Muscle of back (tissue), 11 donors: ENCODE results near the gene UBE2N. TPM values are rescaled to one million over a fixed set of nuclear protein-coding genes. Genes with fewer than 3 reads are reported as not detected.
A peak's percentile ranks its signal among the peaks of the same experiment; 100 is the strongest.
"Not testable (repeated sequence)": the region's sequence is repeated elsewhere in the genome, so short reads cannot be mapped to it uniquely, and the experiment has no call there.

Source experiments
- DNase-seq, 3 donors: peaks; one replicate each; pipeline versions ENCODE4 v3.0.0 to v3.0.0-alpha.2; 2013
- polyA plus RNA-seq, 10 donors: library from polyadenylated mRNA; unstranded; fragments of 120-200 nt; gene quantifications; one replicate each; pipeline ENCODE4 v1.2.1, GENCODE V29; 2013; ENCODE audit not compliant: insufficient read length in 10 of 10

Gene UBE2N
- polyA plus RNA-seq, 10 donors, result 90.2 to 123 (median 105) TPM

DNA sequence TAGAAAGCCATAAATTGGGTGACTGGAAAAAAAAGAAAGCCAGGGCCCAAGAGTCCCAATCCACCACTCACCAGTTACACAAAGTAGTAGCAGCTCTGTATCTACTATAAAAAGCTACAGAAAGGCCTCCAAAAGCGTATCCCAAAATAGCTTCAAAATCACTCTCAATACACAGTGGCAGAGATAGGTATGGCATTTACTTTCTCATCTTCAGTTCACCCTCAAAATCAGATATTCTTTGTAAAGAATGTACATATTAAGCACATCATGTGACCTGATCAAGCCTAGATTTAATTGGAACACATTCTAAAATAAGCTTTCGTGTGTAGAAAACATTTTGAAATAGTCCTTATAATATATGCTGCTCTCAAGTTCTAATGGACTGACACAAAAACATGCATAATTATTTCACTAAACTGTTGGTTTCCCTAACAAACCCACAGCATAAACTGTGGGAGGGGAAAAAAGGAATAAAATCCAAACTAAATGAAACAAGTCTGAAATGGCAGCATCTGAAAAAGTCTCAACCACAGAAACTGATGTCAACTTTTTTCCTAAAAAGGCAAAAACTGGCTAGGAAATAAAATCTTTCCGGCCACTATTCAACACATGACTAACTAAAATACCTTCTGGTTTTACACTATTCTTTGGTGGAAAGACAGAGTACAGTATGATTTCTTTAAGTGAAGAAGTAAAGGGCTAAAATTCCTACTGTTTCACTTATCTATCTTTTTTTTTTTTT lies 25.9 kb downstream of the UBE2N start:
- DNase-seq, result peak in 1 of 3 donors; percentile 64

DNA sequence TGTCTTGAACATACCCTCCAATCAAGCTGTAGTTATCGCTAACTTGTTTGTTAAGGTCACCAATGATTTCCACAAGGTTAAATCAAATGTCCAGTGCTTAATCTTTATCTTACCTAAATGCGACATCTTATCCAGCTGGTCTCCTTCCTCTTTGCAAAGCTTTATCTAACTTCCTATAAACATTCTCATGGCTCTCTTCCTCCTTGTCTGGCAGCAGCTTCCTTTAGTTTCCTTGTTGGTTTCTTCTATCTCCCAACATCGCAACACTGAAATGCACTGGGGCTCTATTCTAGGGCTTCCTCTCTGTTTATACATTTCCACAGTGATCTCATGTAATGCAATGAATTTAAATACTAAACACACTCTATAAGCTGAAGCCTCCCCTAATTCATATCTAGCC lies 28.7 kb downstream of the UBE2N start:
- no peak for DNase-seq

DNA sequence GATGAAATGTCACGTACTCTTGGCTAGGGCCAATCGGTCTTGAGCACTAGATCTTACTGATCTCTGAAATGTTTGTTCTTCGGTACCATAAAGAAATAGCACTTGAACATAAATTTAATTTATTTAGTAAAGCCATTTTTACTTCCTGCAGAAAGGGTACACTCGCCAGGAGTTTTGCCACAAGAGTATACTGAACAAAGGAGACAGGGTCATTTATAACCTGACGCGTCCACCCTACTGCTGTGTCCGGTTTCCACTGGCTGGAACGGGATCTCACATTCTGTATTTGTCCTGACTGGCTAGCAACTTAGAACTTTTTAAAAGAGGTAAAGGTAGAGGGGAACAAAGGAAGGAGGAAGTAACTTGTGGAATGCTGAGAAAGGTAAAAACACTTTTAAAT lies 29.4 kb downstream of the UBE2N start:
- not testable (repeated sequence) for DNase-seq

DNA sequence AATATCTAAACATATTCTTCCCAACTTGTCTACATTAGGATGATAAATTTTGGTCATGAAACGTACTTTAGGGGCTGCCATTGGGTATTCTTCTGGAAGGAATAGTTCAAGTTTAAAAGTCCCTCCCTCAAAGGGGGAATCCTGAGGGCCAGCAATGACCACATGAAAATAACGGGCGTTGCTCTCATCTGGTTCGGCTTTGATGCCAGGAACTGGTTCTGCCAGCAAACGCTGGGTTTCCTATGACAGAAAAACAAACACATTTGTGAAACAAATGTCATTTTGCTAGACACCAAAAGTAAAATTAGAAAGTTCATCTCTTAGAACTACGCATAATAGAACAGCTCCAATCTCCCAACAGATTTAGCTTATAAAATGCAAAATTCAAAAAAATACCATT lies 30.7 kb downstream of the UBE2N start:
- not testable (repeated sequence) for DNase-seq

DNA sequence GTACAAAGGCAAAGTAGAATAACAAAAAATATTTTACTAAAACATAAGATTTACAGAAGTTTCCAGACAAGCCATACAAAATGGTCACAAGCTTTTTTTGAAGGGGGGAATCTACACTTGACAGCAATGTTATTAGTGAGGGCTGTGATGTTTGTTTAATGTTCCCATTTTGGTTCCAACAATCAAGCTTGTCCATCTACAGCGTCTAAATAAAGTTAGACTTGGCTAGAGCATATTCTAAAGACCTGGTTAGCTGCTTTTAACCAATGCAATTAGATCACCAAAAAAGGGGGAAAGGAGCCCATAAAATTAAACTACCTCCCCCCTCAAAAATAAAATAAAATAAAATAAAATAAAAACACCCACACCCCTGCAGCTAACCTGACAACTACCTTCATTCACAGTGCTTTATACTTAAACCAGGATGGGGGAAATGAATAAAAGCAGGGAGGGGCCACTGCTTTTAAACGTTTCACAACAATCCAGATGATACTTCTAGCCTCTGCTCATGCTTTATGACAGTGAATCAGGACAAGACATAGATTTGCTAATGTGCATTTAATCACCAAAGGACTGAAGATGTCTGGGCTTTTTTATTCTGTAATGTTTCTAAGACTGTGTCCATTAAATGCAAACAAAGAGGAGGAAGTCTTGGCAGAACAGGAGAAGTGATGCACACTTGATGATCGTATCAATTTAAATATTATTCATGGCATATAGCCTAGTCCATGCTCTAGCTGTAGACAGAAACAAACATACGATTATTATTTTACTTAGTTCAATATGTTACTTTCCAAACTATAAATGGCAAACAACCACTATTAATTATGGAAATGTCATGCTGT lies 32.2 kb downstream of the UBE2N start:
- not testable (repeated sequence) for DNase-seq

DNA sequence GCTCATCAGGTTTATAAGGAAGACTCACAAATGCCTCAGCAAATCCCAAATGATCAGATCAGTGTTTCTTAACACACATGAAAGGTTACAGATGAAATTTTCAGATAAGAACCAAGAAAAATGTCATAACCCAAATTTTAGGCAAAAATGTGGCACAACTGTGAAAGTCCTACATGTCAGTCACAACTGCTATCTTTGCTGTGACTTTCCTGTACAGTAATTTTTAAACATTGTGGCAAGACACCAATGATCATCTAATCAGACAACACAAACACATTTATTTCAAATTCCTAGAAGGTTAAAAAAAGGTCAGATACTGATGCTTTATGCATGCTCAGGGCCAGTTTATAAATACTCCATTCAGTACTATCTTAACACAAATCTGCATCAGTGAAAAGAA lies 32.9 kb downstream of the UBE2N start:
- DNase-seq, result no peak

DNA sequence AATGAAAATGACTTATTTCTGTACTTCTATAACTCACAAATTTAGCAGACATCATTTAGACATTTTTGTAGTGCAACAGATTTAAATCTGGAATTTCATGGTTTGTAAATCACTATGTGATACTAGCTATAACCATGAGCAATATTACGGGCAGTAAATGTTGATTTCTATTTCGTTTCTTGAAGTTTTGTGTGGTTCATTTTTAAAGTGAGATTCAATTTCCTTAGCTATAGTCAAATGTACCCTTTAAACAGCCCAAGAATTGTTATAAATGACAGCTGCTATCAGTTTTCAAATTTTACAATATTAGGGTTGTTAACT lies 33.8 kb downstream of the UBE2N start:
- DNase-seq, result no peak

DNA sequence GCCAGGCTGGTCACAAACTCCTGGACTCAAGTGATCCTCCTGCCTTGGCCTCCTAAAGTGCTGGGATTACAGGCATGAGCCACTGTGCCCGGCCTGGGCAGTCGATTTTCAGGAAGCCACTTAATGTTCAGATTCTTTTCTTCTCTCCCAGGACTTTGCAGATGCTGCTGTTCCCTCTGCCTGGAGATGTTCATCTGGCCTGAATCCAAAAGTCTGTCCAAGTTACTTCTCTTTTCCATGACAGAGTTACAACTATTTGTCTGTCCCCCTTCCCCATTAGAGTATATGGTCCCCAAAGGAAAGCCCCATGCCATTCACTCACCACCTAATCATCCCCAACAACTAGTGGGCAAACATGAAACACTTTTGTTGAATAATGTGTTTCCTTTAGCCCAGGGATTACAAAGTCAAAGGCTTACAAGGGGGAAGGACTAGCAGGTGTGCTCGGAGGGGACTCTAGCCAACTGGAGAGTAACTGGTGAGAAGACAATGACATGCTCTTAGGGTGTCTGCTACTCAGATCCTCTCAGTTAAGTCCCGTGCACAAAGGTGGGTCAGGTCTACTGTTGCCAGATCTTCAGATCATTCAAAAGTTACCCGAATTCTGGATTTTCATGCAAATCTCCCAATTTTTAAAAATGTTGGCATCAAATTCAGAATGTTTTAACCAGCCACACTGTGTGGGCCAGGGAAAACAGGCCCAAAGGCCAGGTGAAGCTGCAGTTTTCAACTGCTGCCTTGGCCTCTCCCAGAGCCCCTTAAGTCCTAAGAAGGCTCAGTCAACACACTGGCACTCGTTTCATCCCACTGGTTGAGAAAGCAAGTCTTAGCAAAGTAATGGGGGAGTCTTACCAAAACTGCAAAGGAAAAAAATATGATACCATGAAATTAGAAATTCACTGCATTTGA lies 34.4 kb downstream of the UBE2N start:
- DNase-seq, result no peak

DNA sequence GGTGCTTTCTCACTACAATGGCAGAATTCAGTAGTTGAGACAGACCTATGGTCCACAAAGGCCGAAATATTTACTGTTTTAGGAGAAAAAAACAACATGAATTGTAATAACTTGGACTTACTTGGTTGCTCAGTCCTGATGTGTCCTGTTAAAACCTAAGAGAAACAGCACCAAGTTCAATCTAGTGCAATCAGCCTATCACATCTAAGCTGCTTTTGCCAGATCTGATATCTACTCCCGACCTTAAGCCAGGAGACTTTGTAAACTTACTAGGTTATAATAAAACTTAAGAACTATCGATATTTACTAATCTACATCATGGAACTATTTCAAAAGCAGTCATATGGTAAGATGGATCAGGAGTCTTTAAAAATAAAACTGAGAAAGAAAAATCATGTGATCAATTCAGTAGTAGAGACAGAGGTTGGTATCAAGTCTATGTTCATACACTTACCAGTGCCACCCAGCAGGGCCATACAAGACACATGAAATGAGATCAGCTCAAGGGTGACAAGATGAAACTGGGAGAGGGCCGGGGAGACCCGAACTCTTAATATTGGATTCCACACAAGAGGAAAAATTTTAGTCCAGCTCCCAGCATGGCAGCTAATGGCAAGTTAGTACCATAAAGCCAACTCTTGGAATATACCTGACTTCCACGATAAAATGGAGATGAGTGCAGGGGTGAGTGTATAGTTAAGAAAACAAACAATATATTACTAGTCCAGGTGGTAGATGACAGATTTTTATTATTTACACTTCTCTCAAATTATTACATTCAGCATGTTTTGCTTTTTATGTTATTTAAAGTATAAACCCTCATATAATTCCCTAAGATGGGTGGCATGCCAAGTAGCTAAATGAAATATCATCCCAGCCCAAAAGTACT lies 36.5 kb downstream of the UBE2N start:
- no peak for DNase-seq

DNA sequence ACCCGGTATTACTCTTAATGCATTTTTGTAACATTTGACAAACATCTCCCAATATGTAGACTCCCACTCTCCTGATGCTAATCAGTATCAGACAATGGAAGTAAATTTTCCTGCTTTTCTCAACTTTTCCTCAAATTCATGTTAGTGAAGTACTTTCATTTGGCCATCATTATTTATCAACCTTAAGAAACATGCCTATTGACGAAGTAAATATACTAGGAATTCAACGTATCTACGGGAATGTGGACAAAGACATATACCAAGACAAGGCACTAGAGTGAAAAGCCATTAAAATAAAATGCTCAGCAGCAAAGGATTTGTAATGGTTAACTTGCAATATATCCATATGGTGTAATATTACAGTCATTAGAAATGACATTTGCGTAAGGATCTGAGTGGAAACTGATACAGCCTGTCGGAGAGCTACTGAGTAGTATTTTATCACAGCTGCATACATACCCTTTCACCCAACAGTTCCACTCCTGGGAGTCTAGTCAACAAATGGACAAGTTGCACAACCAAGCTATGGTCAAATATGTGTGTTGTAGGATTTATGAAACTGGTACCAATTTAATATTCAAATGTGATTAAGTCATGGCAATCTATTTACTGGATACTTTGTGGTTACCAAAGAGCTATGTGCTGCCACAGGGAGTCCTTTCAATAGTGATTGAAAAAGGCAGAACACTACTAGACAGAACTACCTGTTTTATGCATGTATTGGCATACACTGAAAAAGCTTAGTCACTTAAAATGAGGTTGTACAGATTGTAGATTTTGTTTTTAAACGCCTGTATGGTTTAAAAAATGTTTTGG lies 37.6 kb downstream of the UBE2N start:
- no peak for DNase-seq

DNA sequence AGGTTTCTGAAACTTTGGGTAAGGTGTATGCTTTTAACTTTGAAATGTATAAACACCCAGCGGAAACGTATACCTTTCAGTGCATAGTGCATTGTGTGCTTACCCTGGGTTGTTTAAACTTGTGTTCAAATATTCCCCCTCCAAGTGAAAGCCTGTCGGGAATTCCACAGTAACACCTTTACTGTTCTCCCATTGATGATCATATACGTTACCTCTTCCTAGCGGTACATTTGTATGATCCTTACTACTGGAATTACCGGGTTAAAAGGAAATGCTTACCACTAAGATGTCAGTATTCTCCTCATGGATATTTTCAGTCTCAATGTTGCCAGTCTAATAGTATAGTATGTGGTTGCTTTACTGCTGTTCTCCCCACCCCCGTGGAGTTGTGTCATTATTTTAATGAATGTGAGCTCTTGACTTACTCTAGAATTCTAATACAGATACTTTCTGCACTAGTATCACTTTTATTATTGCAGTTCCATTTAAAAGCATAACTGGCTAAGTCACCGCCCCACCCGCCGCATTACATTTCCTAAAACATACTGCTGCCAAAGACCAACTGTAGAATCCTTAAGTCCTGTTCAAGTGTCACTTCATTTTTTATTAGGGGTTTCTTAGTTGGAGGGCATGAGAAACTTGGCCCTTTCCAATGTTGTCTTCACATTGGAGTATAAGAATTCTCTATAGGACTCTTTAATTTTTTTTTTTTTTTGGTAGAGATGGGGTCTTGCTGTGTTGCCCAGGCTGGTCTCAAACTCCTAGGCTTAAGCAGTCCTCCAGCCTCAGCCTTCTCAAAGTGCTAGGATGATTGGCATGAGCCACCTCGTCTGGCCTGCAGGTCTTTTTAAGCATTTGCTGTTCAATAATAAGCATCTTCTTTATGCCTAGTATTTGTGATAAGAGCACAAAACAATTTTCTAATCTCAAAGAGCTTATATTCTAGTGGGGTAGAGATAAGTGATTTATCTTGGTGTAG lies 39.1 kb downstream of the UBE2N start:
- no peak for DNase-seq

DNA sequence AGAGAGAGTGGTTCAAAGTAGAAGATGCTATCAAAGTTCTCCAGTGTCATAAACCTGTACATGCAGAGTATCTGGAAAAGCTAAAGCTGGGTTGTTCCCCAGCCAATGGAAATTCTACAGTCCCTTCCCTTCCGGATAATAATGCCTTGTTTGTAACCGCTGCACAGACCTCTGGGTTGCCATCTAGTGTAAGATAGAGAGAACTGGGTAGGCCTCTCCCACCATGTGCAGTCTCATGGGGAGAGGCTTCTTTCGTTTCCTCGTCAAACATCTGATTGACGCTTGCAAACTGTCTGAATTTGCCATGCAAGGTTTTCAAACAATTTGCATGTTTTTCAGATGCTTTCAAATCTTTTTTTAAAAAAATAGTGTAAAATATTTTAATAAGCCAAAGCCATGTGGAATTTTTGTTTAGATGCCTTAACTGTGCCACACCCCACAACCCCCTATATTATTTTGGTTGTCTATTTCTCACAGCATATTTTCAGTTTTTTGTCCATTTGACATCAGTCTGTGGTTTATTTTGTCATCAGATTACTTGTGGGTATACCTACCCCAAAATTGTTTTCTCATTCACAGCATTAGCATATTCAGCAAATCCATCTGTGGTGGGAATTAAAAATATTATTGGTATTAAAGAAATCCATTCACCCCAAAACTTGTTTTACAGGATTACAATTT lies 42.4 kb downstream of the UBE2N start:
- DNase-seq, result not testable (repeated sequence)

DNA sequence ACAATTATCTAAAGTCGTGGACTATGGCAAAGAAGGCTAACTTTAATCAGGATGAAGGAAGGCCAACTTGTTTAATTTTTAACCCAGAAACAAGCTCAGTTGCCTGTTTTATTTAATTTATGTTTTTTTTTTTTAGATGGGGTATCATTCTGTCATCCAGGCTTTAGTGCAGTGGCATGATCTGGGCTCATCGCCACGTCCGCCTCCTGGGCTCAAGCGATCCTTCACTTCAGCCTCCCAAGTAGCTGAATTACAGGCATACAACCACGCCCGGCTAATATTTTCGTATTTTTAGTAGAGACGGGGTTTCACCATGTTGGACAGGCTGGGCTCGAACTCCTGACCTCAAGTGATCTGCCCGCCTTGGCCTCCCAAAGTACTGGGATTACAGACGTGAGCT lies 44.3 kb downstream of the UBE2N start:
- no peak for DNase-seq

DNA sequence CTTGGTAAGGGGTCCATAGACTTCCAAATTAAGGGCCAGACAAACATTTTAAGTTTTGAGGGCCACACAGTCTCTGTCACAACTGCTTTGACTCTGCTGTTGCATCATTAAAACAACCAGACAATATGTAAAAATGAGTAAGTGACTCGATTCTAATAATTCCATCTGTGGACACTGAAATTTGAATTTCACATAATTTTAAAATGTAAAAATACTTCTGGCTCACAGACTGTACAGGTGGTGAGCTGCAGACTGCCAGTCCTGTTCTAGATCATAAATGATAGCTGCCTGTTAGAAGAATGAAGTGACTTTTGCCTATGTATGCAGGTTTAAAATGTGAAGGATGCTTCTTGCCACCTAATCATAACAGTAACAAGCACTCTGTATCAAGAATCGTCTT lies 48.3 kb downstream of the UBE2N start:
- DNase-seq, result no peak

DNA sequence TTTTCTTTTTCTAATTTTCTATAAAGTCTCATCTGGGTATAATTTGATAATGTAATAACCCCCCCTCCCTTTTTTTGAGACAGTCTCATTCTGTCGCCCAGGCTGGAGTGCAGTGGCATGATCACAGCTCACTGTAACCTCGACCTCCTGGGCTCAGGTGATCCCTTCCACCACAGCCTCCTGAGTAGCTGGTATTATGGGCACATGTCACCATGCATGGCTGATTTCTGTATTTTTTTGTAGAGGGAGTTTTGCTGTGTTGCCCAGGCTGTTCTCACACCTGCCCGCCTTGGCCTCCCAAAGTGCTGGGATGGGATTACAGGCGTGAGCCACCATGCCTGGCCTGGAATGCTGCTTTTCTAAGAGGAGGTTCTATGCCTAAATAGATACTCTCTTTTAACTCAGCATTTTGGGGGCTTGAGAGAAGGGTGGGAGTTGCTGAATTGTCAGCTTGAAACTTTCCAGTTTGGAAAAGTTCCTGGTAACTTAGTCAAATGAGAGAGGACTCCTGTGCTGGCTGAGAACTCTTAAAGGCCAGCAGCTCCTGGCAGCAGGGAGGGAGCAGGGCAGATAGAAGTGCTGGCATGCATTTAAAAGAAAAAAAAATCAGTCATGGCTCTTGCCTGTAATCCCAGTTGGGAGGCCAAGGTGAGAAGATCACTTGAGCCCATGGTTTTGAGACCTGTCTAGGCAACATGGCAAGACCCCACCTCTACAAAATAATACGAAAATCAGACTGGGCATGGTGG lies 51.0 kb downstream of the UBE2N start:
- no peak for DNase-seq

DNA sequence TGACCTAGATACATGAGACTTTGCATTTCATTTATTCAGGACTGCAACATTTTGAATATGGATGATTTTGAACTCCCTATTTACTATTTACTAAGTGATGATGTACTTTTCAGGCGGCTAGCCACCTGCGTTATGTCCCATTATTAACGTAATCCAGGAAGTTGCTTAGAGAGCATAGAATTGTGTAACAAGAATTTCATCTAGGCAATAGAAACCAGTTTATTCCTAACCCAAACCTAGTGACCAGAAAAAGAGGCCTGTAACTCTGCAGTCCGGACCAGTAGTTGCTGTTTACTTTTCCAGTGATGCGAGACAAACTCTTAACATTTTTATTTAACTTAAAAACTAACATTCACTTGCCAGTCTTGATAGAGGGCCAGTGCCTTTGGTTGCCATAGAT lies 51.7 kb downstream of the UBE2N start:
- no peak for DNase-seq

DNA sequence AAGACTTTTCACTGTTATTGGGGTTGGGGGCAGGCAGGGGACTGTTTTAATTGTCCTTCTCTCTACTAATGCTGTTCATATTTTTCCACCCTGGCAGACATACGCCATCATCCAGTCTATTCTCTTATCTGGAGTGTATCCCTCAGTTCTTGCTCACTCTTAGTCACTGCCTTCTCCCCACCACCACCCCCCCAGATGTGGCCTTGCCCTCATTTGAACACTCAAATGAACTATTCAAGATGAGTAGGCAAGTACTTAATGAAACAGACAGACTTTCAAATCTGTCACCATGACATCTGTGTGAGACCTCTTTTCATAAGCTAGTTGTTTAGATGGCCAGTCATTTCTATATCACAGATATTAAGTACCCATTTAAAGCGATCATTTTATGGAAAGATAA lies 54.0 kb downstream of the UBE2N start:
- DNase-seq, result no peak

DNA sequence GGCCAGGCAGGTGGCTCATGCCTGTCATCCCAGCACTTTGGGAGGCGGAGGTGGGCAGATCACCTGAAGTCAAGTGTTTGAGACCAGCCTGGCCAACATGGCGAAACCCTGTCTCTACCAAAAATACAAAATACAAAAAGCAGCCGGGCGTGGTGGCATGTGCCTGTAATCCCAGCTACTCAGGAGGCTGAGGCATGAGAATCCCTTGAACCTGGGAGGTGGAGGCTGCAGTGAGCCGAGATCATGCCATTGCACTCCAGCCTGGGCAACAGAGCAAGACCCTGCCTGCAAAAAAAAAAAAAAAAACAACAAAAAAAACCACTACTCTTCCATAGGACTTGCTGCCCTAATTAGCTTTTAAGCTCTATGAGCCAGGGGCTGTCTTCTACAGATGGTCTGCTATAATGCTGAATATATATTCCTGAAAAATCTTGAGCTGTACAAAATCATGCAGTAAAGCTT lies 59.7 kb downstream of the UBE2N start:
- DNase-seq, result not testable (repeated sequence)
